Endothelial cell of umbilical vein (primary cell): Measurements from ENCODE around the gene LY9.

ENCODE experiments used
- EZH2 ChIP-seq: IDR thresholded peaks from 2 replicates; pipeline ENCODE4 v1.6.1; 2012; ENCODE audit warnings: borderline replicate concordance, low read depth, mild to moderate bottlenecking, moderate library complexity, low read length, inconsistent platforms; ENCODE audit not compliant: severe bottlenecking
- FOS ChIP-seq: IDR thresholded peaks from 2 replicates; pipeline ENCODE4 v1.6.1; 2011; ENCODE audit warnings: mild to moderate bottlenecking, low read length, moderate library complexity, borderline replicate concordance; ENCODE audit not compliant: insufficient read depth
- GATA2 ChIP-seq: IDR thresholded peaks from 2 replicates; pipeline ENCODE4 v1.7.0; 2011; ENCODE audit warnings: low read depth, mild to moderate bottlenecking, moderate library complexity, mixed read lengths, low read length; ENCODE audit not compliant: insufficient read length, insufficient read depth
- JUN ChIP-seq: IDR thresholded peaks from 2 replicates; pipeline ENCODE4 v1.6.1; 2011; ENCODE audit warnings: borderline replicate concordance, low read depth; ENCODE audit not compliant: insufficient read length, insufficient read depth
- MYC ChIP-seq: IDR thresholded peaks from one replicate; pipeline ENCODE4 v1.6.1; 2011; ENCODE audit warnings: mild to moderate bottlenecking, low read depth, low read length
- POLR2A ChIP-seq: IDR thresholded peaks from 2 replicates; pipeline ENCODE4 v1.6.1; 2012; ENCODE audit warnings: low read depth, mild to moderate bottlenecking, control low read depth, low read length
- POLR2AphosphoS5 ChIP-seq: IDR thresholded peaks from 2 replicates; pipeline ENCODE4 v1.6.1; 2012; ENCODE audit warnings: low read depth, mild to moderate bottlenecking, control low read depth, low read length, moderate library complexity; ENCODE audit not compliant: insufficient read depth
- TF ChIP-seq, protein P1 (sequence below), 2 donors: IDR thresholded peaks; 1 replicate in 1 of 2; 2 replicates in 1 of 2; pipeline ENCODE4 v1.5.1; 2011; ENCODE audit warnings: low read length in 2 of 2, mild to moderate bottlenecking in 2 of 2, moderate library complexity in 2 of 2, control low read depth in 1 of 2, inconsistent platforms in 1 of 2, low read depth in 1 of 2; ENCODE audit not compliant: insufficient read depth in 1 of 2; ENCODE audit errors: extremely low read depth in 1 of 2
- TF ChIP-seq, protein P2 (sequence below): IDR thresholded peaks from 2 replicates; pipeline ENCODE4 v1.6.1; 2011; ENCODE audit not compliant: insufficient read depth, insufficient read length

DNA sequence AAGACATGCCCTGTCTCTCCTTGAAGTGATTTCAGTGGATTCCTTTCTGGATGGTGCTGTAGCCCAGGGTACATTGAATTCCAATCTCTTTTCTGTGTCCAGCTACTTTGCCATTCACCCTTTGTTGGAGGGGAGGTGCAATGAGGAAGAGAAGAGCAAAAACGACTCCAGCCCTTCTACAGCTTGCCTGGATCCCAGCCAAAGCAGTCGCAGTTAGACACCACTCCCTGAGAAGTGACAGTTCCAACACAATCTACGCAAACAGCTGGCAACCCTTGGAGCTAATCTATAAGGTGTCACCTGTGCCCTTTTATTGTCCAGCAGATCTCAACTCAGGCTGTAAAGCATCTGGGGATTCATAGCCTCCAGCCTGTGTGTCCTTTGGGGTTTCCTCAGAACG is 62.1 kb downstream of the LY9 start:
- TF ChIP-seq, protein P1, sequence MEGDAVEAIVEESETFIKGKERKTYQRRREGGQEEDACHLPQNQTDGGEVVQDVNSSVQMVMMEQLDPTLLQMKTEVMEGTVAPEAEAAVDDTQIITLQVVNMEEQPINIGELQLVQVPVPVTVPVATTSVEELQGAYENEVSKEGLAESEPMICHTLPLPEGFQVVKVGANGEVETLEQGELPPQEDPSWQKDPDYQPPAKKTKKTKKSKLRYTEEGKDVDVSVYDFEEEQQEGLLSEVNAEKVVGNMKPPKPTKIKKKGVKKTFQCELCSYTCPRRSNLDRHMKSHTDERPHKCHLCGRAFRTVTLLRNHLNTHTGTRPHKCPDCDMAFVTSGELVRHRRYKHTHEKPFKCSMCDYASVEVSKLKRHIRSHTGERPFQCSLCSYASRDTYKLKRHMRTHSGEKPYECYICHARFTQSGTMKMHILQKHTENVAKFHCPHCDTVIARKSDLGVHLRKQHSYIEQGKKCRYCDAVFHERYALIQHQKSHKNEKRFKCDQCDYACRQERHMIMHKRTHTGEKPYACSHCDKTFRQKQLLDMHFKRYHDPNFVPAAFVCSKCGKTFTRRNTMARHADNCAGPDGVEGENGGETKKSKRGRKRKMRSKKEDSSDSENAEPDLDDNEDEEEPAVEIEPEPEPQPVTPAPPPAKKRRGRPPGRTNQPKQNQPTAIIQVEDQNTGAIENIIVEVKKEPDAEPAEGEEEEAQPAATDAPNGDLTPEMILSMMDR (IDR thresholded peaks at IDR 0.05; ENCODE audit: extremely low read depth in 1 of 2, insufficient read depth in 1 of 2, low read depth in 1 of 2, low read length in 2 of 2), result no peak
- TF ChIP-seq FOS (no peak), EZH2 (no peak), POLR2A (no peak), POLR2AphosphoS5 (no peak), MYC (no peak), JUN (no peak), GATA2 (no peak)
- TF ChIP-seq, protein P2, sequence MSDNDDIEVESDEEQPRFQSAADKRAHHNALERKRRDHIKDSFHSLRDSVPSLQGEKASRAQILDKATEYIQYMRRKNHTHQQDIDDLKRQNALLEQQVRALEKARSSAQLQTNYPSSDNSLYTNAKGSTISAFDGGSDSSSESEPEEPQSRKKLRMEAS, result no peak
